PC-9 (cell line): ENCODE data around the gene MICAL2. TPM values are rescaled to one million over a fixed set of nuclear protein-coding genes. Genes with fewer than 3 reads are reported as not detected.

ENCODE experiments used
- BruUV-seq: library from RNA; stranded (reverse); fragments of 400-500 nt; replicated peaks from 2 replicates; lab custom pipeline; 2021; lab: Mats Ljungman, UMichigan
- CTCF ChIA-PET: fragments of 300-600 bp; sonication (Branson Sonifier 250); formaldehyde crosslinking; loops from one replicate; lab custom pipeline; 2022; ENCODE audit warnings: antibody characterized with exemption; lab: Charles Lee
- POLR2A ChIA-PET: fragments of 300-600 bp; sonication (Branson Sonifier 250); formaldehyde crosslinking; loops from one replicate; lab custom pipeline; 2022; ENCODE audit warnings: antibody characterized with exemption; ENCODE audit not compliant: unreplicated experiment; lab: Charles Lee
- DNase-seq, 2 experiments: peaks; one replicate each; pipeline versions ENCODE4 v3.0.0 to v3.0.0-alpha.2; 2015 to 2022; ENCODE audit warnings: mixed read lengths in 1 of 2
- H2AFZ ChIP-seq: fragments of 200-600 bp; sonication (generic); 2 replicates; pipeline ENCODE4 v1.8.1; 2017; ENCODE audit warnings: antibody characterized with exemption
- H3F3A ChIP-seq: fragments of 200-600 bp; sonication (generic); 2 replicates; pipeline ENCODE4 v1.8.1; 2017; ENCODE audit warnings: antibody characterized with exemption, mild to moderate bottlenecking, low read depth; ENCODE audit not compliant: insufficient read depth
- H3K27ac ChIP-seq: fragments of 200-600 bp; sonication (generic); 2 replicates; pipeline ENCODE4 v1.6.1; 2016; ENCODE audit warnings: mixed run types
- H3K27me3 ChIP-seq: fragments of 200-600 bp; sonication (generic); 2 replicates; pipeline ENCODE4 v1.6.1; 2016; ENCODE audit warnings: low read depth, mixed run types; ENCODE audit not compliant: insufficient read depth
- H3K36me3 ChIP-seq: fragments of 200-600 bp; sonication (generic); 2 replicates; pipeline ENCODE4 v1.6.1; 2016; ENCODE audit warnings: low read depth, mixed run types
- H3K4me1 ChIP-seq: fragments of 200-600 bp; sonication (generic); replicated peaks from 2 replicates; pipeline ENCODE4 v1.6.1; 2016; ENCODE audit warnings: mixed run types; ENCODE audit not compliant: insufficient read depth
- H3K4me2 ChIP-seq: fragments of 200-600 bp; sonication (generic); 2 replicates; pipeline ENCODE4 v1.6.1; 2017; ENCODE audit warnings: mixed run types
- H3K4me3 ChIP-seq: fragments of 200-600 bp; sonication (generic); 2 replicates; pipeline ENCODE4 v1.6.1; 2016; ENCODE audit warnings: mixed run types
- H3K79me2 ChIP-seq: fragments of 200-600 bp; sonication (generic); 2 replicates; pipeline ENCODE4 v1.6.1; 2017; ENCODE audit warnings: low read depth, mixed run types
- H3K9me2 ChIP-seq: fragments of 200-600 bp; sonication (generic); 2 replicates; pipeline ENCODE4 v1.8.1; 2017; ENCODE audit warnings: mild to moderate bottlenecking; ENCODE audit not compliant: insufficient read depth
- H3K9me3 ChIP-seq: fragments of 200-600 bp; sonication (generic); 2 replicates; pipeline ENCODE4 v1.8.1; 2016; ENCODE audit warnings: low read depth; ENCODE audit not compliant: insufficient read depth
- H4K20me1 ChIP-seq: fragments of 200-600 bp; sonication (generic); 2 replicates; pipeline ENCODE4 v1.8.1; 2017; ENCODE audit not compliant: insufficient read depth
- EZH2 ChIP-seq: fragments of 200-600 bp; sonication (generic); IDR thresholded peaks from 2 replicates; pipeline ENCODE4 v1.8.0; 2017; ENCODE audit warnings: antibody characterized with exemption, low read depth
- intact Hi-C: fragments of 100-400 bp; cut with micrococcal nuclease; formaldehyde crosslinking; loops from one replicate; pipeline ENCODE4 v1.10.0; 2022; ENCODE audit not compliant: unreplicated experiment
- total RNA-seq: library from RNA; stranded (reverse); gene quantifications from 2 replicates; pipeline ENCODE4 v1.2.3, GENCODE V29; 2021
- TF ChIP-seq, protein P1 (sequence below): fragments of 200-600 bp; sonication (generic); conservative IDR thresholded peaks from 2 replicates; pipeline ENCODE4 v1.6.1; 2017; ENCODE audit warnings: mixed run types, antibody characterized with exemption, mild to moderate bottlenecking, moderate library complexity

MICAL2 gene
- total RNA-seq, 1 experiment from 2014 or later, result 32.4 TPM

DNA sequence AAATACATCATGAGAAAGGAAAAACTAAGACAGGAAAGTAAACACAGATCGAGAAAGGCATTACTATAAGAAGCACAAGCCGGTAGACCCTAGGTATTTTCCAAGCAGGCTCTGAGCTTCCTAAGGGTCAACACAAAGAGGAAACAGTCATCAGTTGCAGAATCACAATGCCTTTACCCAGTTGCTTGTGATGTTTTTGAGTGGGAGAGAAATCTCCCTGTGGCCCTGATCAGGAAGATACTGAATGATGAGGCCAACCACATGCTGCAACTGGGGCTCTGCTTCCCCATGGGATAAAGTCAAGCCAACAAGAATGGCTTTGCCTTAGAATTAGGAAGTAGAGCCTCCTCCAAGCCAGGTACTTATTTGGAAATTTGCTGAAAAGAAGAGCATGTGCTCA, 132.6 kb downstream of the MICAL2 start:
- no peak for DNase-seq
- no TSS peak for BruUV-seq
- no peak for TF ChIP-seq EZH2
- TF ChIP-seq, protein P1, sequence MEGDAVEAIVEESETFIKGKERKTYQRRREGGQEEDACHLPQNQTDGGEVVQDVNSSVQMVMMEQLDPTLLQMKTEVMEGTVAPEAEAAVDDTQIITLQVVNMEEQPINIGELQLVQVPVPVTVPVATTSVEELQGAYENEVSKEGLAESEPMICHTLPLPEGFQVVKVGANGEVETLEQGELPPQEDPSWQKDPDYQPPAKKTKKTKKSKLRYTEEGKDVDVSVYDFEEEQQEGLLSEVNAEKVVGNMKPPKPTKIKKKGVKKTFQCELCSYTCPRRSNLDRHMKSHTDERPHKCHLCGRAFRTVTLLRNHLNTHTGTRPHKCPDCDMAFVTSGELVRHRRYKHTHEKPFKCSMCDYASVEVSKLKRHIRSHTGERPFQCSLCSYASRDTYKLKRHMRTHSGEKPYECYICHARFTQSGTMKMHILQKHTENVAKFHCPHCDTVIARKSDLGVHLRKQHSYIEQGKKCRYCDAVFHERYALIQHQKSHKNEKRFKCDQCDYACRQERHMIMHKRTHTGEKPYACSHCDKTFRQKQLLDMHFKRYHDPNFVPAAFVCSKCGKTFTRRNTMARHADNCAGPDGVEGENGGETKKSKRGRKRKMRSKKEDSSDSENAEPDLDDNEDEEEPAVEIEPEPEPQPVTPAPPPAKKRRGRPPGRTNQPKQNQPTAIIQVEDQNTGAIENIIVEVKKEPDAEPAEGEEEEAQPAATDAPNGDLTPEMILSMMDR, result no peak
- H3K4me2 ChIP-seq, result no peak overlapping the region
- no peaks in the 10 kb centered on the region for H3K9me3 ChIP-seq
- no peak overlapping the region for H3K4me3 ChIP-seq
- H2AFZ ChIP-seq, result no peak overlapping the region
- no peaks in the 10 kb centered on the region for H3K9me2 ChIP-seq
- H3K4me1 ChIP-seq, result peaks cover 38% of the 10 kb centered on the region
- peaks cover 5% of the 10 kb centered on the region; the same call in 1 of the 2 replicates for H3K79me2 ChIP-seq
- ChIA-PET CTCF (interaction anchor here (0.6 kb wide), 1 partner anchor 18 kb away, joined by 4 read pairs; no protein-coding TSS in a partner anchor), POLR2A (no interaction called here)
- no peaks in the 10 kb centered on the region for H3K27me3 ChIP-seq
- H4K20me1 ChIP-seq, result no peaks in the 10 kb centered on the region
- no peak overlapping the region for H3K27ac ChIP-seq
- H3K36me3 ChIP-seq, result no peaks in the 10 kb centered on the region
- H3F3A ChIP-seq, result peaks cover 13% of the 10 kb centered on the region; the same call in 1 of the 2 replicates
- intact Hi-C loops, result no loop called here

DNA sequence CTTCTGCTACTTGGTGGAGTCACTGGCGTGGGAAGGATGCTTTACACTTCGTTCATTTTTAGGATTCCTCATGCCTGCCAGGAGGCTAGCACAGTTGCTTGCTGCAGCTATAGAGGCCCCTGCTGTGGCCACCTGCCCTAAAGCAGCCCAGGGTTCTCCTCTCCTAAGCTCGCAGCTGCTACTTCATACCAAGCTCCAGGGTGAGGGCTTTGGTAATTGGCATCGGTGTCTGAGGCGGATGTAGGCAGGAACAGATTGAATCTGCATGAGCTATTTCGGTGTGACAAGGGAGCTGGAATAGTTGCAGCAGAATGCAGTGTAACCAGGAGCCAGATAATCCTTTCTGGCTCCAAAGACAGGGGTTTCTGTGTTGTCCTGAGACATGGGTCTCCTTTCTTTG, 133.1 kb downstream of the MICAL2 start:
- H3K27ac ChIP-seq, result no peak overlapping the region
- DNase-seq, result no peak
- H4K20me1 ChIP-seq, result no peaks in the 10 kb centered on the region
- POLR2A ChIA-PET, result no interaction called here
- no peaks in the 10 kb centered on the region for H3K9me3 ChIP-seq
- H3K9me2 ChIP-seq, result no peaks in the 10 kb centered on the region
- H3F3A ChIP-seq, result peaks cover 17% of the 10 kb centered on the region; the same call in 1 of the 2 replicates
- no TSS peak for BruUV-seq
- no peak overlapping the region for H3K4me3 ChIP-seq
- peaks cover 42% of the 10 kb centered on the region for H3K4me1 ChIP-seq
- H3K36me3 ChIP-seq, result no peaks in the 10 kb centered on the region
- intact Hi-C loops, result no loop called here
- peaks cover 5% of the 10 kb centered on the region; the same call in 1 of the 2 replicates for H3K79me2 ChIP-seq
- no peak overlapping the region for H3K4me2 ChIP-seq
- no peak overlapping the region for H2AFZ ChIP-seq
- no peaks in the 10 kb centered on the region for H3K27me3 ChIP-seq
- TF ChIP-seq EZH2, result no peak
- TF ChIP-seq, protein P1, result no peak
- CTCF ChIA-PET, result interaction anchor here (0.6 kb wide), 1 partner anchor 18 kb away, joined by 4 read pairs; no protein-coding TSS in a partner anchor

DNA sequence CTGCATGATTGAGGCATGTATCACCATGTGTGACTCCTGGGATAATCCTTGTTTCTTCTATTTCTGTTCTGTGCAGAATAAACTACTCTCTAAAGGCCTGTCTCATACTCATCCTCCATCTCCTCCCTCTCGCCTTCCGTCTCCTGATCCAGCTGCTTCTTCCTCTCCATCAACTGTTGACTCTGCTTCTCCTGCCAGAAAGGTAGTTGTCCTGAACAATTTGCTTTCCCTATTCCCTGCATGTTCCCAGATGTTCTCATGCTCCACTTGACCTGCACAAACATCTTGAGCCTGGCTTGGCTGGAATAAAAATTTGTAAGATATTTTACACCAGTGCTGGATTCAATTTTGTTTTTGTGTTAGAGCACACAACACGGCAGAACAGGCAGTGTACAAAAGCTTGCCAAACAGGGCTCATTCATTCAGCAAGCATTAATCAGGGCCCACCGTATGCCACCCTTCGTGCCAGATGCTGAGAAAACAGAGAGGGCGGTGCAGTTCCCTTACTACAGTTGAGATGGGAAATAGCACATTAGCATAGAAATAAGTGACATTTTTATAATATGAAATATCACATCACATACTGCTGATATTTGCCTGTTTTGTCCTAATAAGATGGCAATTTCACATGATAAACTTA, 133.6 kb downstream of the MICAL2 start:
- intact Hi-C loops, result no loop called here
- H3K9me3 ChIP-seq, result no peaks in the 10 kb centered on the region
- H2AFZ ChIP-seq, result no peak overlapping the region
- H3K4me3 ChIP-seq, result no peak overlapping the region
- no peaks in the 10 kb centered on the region for H4K20me1 ChIP-seq
- H3K27me3 ChIP-seq, result no peaks in the 10 kb centered on the region
- H3K4me1 ChIP-seq, result peaks cover 47% of the 10 kb centered on the region
- H3K27ac ChIP-seq, result no peak overlapping the region
- no peaks in the 10 kb centered on the region; the same call in 1 of the 2 replicates for H3K36me3 ChIP-seq
- ChIA-PET POLR2A (no interaction called here), CTCF (no interaction called here)
- no TSS peak for BruUV-seq
- H3K9me2 ChIP-seq, result no peaks in the 10 kb centered on the region
- peaks cover 17% of the 10 kb centered on the region; the same call in 1 of the 2 replicates for H3F3A ChIP-seq
- no peak overlapping the region for H3K4me2 ChIP-seq
- no peak for DNase-seq
- TF ChIP-seq, protein P1, result no peak
- no peak for TF ChIP-seq EZH2
- peaks cover 5% of the 10 kb centered on the region; the same call in 1 of the 2 replicates for H3K79me2 ChIP-seq
